GM21360 (cell line): ENCODE data around the gene PTPRR.

Source experiments
- ATAC-seq: cut with Tn5 transposase; IDR thresholded peaks from one replicate; pipeline ENCODE4 v1.9.1; 2021; ENCODE audit warnings: mild to moderate bottlenecking, moderate library complexity; ENCODE audit not compliant: unreplicated experiment

The PTPRR gene

GRCh38 chr12:70919176-70919575, 1.4 kb downstream of the PTPRR start:
- ATAC-seq: no peak

- no peak for ATAC-seq
Measured at GRCh38 chr12:70918321-70918720, 2.2 kb downstream of the PTPRR start.

- no peak for ATAC-seq
Measured at GRCh38 chr12:70910666-70911065, 9.9 kb downstream of the PTPRR start.

- no peak for ATAC-seq
Measured at GRCh38 chr12:70908978-70909377, 11.6 kb downstream of the PTPRR start.

- no peak for ATAC-seq
Measured at GRCh38 chr12:70907412-70907811, 13.1 kb downstream of the PTPRR start.

GRCh38 chr12:70895956-70896355, 24.6 kb downstream of the PTPRR start:
- ATAC-seq: no peak

GRCh38 chr12:70892593-70892992, 27.9 kb downstream of the PTPRR start:
- no peak for ATAC-seq

GRCh38 chr12:70890895-70891832, 29.4 kb downstream of the PTPRR start:
- ATAC-seq: no peak

GRCh38 chr12:70885956-70886355, 34.6 kb downstream of the PTPRR start:
- ATAC-seq: no peak

GRCh38 chr12:70883855-70884254, 36.7 kb downstream of the PTPRR start:
- no peak for ATAC-seq

- ATAC-seq: no peak
Measured at GRCh38 chr12:70880744-70881143, 39.8 kb downstream of the PTPRR start.

GRCh38 chr12:70876952-70877351, 43.6 kb downstream of the PTPRR start:
- ATAC-seq: no peak

- no peak for ATAC-seq
Measured at GRCh38 chr12:70875628-70876027, 44.9 kb downstream of the PTPRR start.

GRCh38 chr12:70854881-70855568, 65.5 kb downstream of the PTPRR start:
- no peak for ATAC-seq

- ATAC-seq: no peak
Measured at GRCh38 chr12:70854138-70854537, 66.4 kb downstream of the PTPRR start.

GRCh38 chr12:70853326-70853725, 67.2 kb downstream of the PTPRR start:
- no peak for ATAC-seq

- ATAC-seq: no peak
Measured at GRCh38 chr12:70852416-70853150, 68.0 kb downstream of the PTPRR start.

GRCh38 chr12:70849265-70849960, 71.1 kb downstream of the PTPRR start:
- no peak for ATAC-seq

GRCh38 chr12:70847871-70848270, 72.7 kb downstream of the PTPRR start:
- ATAC-seq: no peak

GRCh38 chr12:70845268-70845667, 75.3 kb downstream of the PTPRR start:
- no peak for ATAC-seq

GRCh38 chr12:70843363-70843762, 77.2 kb downstream of the PTPRR start:
- no peak for ATAC-seq
